Erythroblast (primary cell): ENCODE data around the gene RAB3C.

Experiments used
- GATA1 ChIP-seq: IDR thresholded peaks from 2 replicates; pipeline ENCODE4 v1.6.1; 2011; ENCODE audit warnings: low read depth, mild to moderate bottlenecking, control low read depth, low read length, moderate library complexity
- POLR2A ChIP-seq: IDR thresholded peaks from 2 replicates; pipeline ENCODE4 v1.6.1; 2011; ENCODE audit warnings: mild to moderate bottlenecking, low read length

DNA sequence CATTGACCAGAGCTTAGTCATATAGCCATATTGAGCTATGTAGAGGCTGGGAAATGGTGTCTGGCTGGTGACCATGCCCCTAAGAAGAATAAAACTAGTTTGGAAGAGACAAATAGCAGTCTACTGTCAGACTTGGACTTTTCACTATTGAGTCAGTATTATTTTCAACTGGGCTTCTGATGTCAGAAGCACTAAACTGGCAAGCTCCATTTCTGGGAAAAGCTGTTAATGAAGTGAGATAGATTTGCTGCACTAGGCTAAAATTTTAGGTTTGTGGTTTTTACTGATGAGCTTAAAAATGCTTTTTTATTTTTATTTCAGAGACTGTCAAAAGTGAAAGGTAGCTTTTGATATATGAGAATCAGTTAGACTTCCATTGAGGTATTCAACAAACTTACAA, 220.2 kb downstream of the RAB3C start:
- TF ChIP-seq POLR2A = no peak
- no peak for TF ChIP-seq GATA1
